Measurements from ENCODE around the gene PSME1.

GRCh38 chr14:24087004-24087403, 49.0 kb upstream of the PSME1 start:
- no peak for TF ChIP-seq CTCF (IDR thresholded peaks at IDR 0.05; ENCODE audit: low read length)
- no peak for TF ChIP-seq EZH2 (optimal IDR thresholded peaks at IDR 0.05; ENCODE audit: low read depth, low read length)

All from MM.1S (cell line).